ENCODE measurements around the gene YTHDC2.

- TF ChIP-seq POLR2AphosphoS5 (IDR thresholded peaks at IDR 0.05; ENCODE audit: low read depth, low read length) (no peak), POLR2A (IDR thresholded peaks at IDR 0.05; ENCODE audit: low read depth, low read length) (no peak)
These were observed 5.4 kb downstream of the YTHDC2 start for GRCh38 chr5:113518884-113519283.

Measured in GM12891 (cell line).